GM12878 (cell line): ENCODE data around the gene WWOX. TPM values are rescaled to one million over a fixed set of nuclear protein-coding genes. Genes with fewer than 3 reads are reported as not detected.

Experiments used
- ATAC-seq: fragments of 200-7000 bp; cut with Tn5 transposase; 3 replicates; pipeline ENCODE4 v1.9.1; 2020; ENCODE audit warnings: mild to moderate bottlenecking, moderate library complexity
- BruUV-seq: library from RNA; stranded (reverse); fragments of 400-500 nt; replicated peaks from 2 replicates; lab custom pipeline; 2021; lab: Mats Ljungman, UMichigan
- CTCF ChIA-PET: fragments of 300-600 bp; sonication (Branson Sonifier 250); formaldehyde crosslinking; extraction: SDS; loops from one replicate; lab custom pipeline; 2021; ENCODE audit warnings: inconsistent platforms; lab: Yijun Ruan, JAX
- POLR2A ChIA-PET: fragments of 350-600 bp; formaldehyde crosslinking; extraction: SDS; loops from one replicate; lab custom pipeline; 2021; ENCODE audit warnings: inconsistent platforms; lab: Charles Lee
- RAD21 ChIA-PET: fragments of 300-600 bp; sonication (Branson Sonifier 250); formaldehyde crosslinking; loops from one replicate; lab custom pipeline; 2023; ENCODE audit warnings: antibody characterized with exemption; ENCODE audit not compliant: unreplicated experiment; lab: Charles Lee
- SMC1A ChIA-PET: fragments of 300-600 bp; sonication (Branson Sonifier 250); formaldehyde crosslinking; loops from one replicate; lab custom pipeline; 2023; ENCODE audit not compliant: unreplicated experiment, uncharacterized antibody; lab: Charles Lee
- DNase-seq: peaks from one replicate; pipeline ENCODE4 v3.0.0-alpha.2; 2011; ENCODE audit warnings: low read depth, low spot score
- FAIRE-seq: peaks from 3 replicates; lab custom pipeline; 2011; peaks lifted over from hg19 to GRCh38; lab: Jason Lieb, UNC
- H2AFZ ChIP-seq: 2 replicates; pipeline ENCODE4 v1.6.0; 2011; ENCODE audit warnings: low read depth, low read length, control low read depth; ENCODE audit not compliant: control insufficient read depth
- H3K27ac ChIP-seq: 2 replicates; pipeline ENCODE4 v1.5.1; 2011; ENCODE audit warnings: control low read depth; ENCODE audit not compliant: control insufficient read depth, insufficient read depth
- H3K27me3 ChIP-seq, 2 experiments: replicated peaks in 1 of 2; 2 replicates each; pipeline versions ENCODE4 v1.6.0 to v1.6.1; 2011; ENCODE audit warnings: low read length in 1 of 2; ENCODE audit not compliant: control insufficient read depth in 2 of 2, insufficient read depth in 2 of 2
- H3K36me3 ChIP-seq, 2 experiments: 2 replicates each; pipeline ENCODE4 v1.5.1; 2011; ENCODE audit warnings: low read length in 1 of 2; ENCODE audit not compliant: control insufficient read depth in 2 of 2, insufficient read depth in 2 of 2
- H3K4me1 ChIP-seq: 2 replicates; pipeline ENCODE4 v1.6.1; 2011; ENCODE audit warnings: mild to moderate bottlenecking, low read length, moderate library complexity, mixed read lengths; ENCODE audit not compliant: control insufficient read depth, insufficient read depth
- H3K4me2 ChIP-seq: 2 replicates; pipeline ENCODE4 v1.6.0; 2011; ENCODE audit warnings: control low read depth; ENCODE audit not compliant: control insufficient read depth, insufficient read depth
- H3K4me3 ChIP-seq: fragments of 200-600 bp; sonication (generic); 2 replicates; pipeline ENCODE4 v1.5.1; 2016
- H3K79me2 ChIP-seq: 2 replicates; pipeline ENCODE4 v1.6.0; 2011; ENCODE audit warnings: low read length; ENCODE audit not compliant: control insufficient read depth, insufficient read depth
- H3K9ac ChIP-seq: 2 replicates; pipeline ENCODE4 v1.8.0; 2011; ENCODE audit warnings: low read length, control low read depth, mixed read lengths; ENCODE audit not compliant: control insufficient read depth, insufficient read depth
- H3K9me3 ChIP-seq: replicated peaks from 3 replicates; pipeline ENCODE4 v1.5.1; 2011; ENCODE audit warnings: mild to moderate bottlenecking, low read length; ENCODE audit not compliant: control insufficient read depth, insufficient read depth
- H4K20me1 ChIP-seq: 2 replicates; pipeline ENCODE4 v1.6.0; 2011; ENCODE audit not compliant: control insufficient read depth, insufficient read depth
- E2F8 ChIP-seq: fragments of 450-650 bp; IDR thresholded peaks from 2 replicates; pipeline ENCODE4 v1.6.1; 2018; ENCODE audit warnings: mild to moderate bottlenecking, low read depth, moderate library complexity; ENCODE audit not compliant: partially characterized antibody
- IKZF2 ChIP-seq, 2 experiments: fragments of 450-650 bp; IDR thresholded peaks; 2 replicates each; pipeline ENCODE4 v1.6.1; 2017; ENCODE audit warnings: mild to moderate bottlenecking in 2 of 2, moderate library complexity in 2 of 2
- PAX8 ChIP-seq: fragments of 450-650 bp; IDR thresholded peaks from 2 replicates; pipeline ENCODE4 v1.6.1; 2017; ENCODE audit warnings: mild to moderate bottlenecking, moderate library complexity
- YBX1 ChIP-seq: fragments of 450-650 bp; IDR thresholded peaks from 2 replicates; pipeline ENCODE4 v1.6.1; 2016; ENCODE audit warnings: antibody characterized with exemption
- ZBTB40 ChIP-seq: fragments of 450-650 bp; IDR thresholded peaks from 2 replicates; pipeline ENCODE4 v1.6.1; 2016; ENCODE audit warnings: mild to moderate bottlenecking, moderate library complexity, borderline replicate concordance
- WGBS: methylation state at CpG from one replicate; pipeline ENCODE4 v1.1.6; 2016; ENCODE audit warnings: low lambda C conversion rate; ENCODE audit not compliant: insufficient replicate concordance, insufficient coverage; ENCODE audit errors: missing lambda C conversion rate; 5-methylcytosine and 5-hydroxymethylcytosine counted together
- in situ Hi-C: fragments of 300-500 bp; cut with MboI; formaldehyde crosslinking; loops from 9 replicates; pipeline ENCODE4 v1.14.3; 2018; ENCODE audit warnings: mixed read lengths
- intact Hi-C: fragments of 100-400 bp; cut with micrococcal nuclease; formaldehyde crosslinking; loops from one replicate; pipeline ENCODE4 v1.14.2; 2022; ENCODE audit not compliant: unreplicated experiment
- polyA plus RNA-seq, 11 experiments: library from polyadenylated mRNA; depleted of rRNA in 4 of 11; unstranded in 6 of 11; stranded (reverse) in 5 of 11; fragments of >200 nt; fragmentation: Nextera tagmentation in 4 of 11; fragmentation: Illumina TruSeq in 1 of 11; extraction: Ambion mirVana in 4 of 11; extraction: Trizol in 1 of 11; gene quantifications; 1 replicate in 1 of 11; 2 replicates in 10 of 11; pipeline versions ENCODE4 v1.2.1 to v1.2.3, GENCODE V29; 2011 to 2016; ENCODE audit warnings: inconsistent platforms in 2 of 11, missing spikeins in 2 of 11, low read depth in 1 of 11
- total RNA-seq, 4 experiments: library from RNA; depleted of rRNA in 3 of 4; stranded (reverse); fragments of >200 nt in 3 of 4; fragmentation: Illumina TruSeq in 1 of 4; extraction: Trizol in 1 of 4; gene quantifications; 2 replicates each; pipeline versions ENCODE4 v1.2.1 to v1.2.3, GENCODE V29; 2013 to 2021

The WWOX gene
- total and polyA plus RNA-seq, 10 of the 15 experiments (the other 5 are each of a cell fraction or from before 2014, with no cell fraction given) = 2.8 to 24.4 (median 17.8) TPM

GRCh38 chr16:78822509-78822908 lies 723.1 kb downstream of the WWOX start:
- Histone ChIP-seq H3K4me2 (no peak overlapping the region), H3K79me2 (no peaks in the 10 kb centered on the region)
- in situ Hi-C loops (no loop called here), intact Hi-C loops (no loop called here)
- no peak for ATAC-seq
- 18% methylated on average over 2 of the region's 2 CpGs for WGBS
- no peak for FAIRE-seq
- BruUV-seq = no TSS peak
- no peak for TF ChIP-seq PAX8
- TF ChIP-seq, all 136 proteins: peak for 0
- CTCF ChIA-PET = no interaction called here
- H3K9me3 ChIP-seq = no peaks in the 10 kb centered on the region
- H3K4me1 ChIP-seq = no peaks in the 10 kb centered on the region
- SMC1A ChIA-PET = interaction anchor here (0.7 to 0.8 kb wide), 2 partner anchors 9 to 13 kb away, joined by 3 read pairs; no protein-coding TSS in a partner anchor
- no peaks in the 10 kb centered on the region for H4K20me1 ChIP-seq
- H3K36me3 ChIP-seq = no peaks in the 10 kb centered on the region
- POLR2A ChIA-PET = no interaction called here
- no peak overlapping the region for H3K9ac ChIP-seq
- H3K27me3 ChIP-seq = no peaks in the 10 kb centered on the region
- RAD21 ChIA-PET = no interaction called here
- H3K27ac ChIP-seq = no peak overlapping the region
- no peak overlapping the region for H3K4me3 ChIP-seq
- no peak for DNase-seq
- H2AFZ ChIP-seq = no peak overlapping the region

GRCh38 chr16:78823027-78823426 lies 723.6 kb downstream of the WWOX start:
- intact Hi-C loops = no loop called here
- H3K4me1 ChIP-seq = no peaks in the 10 kb centered on the region
- TF ChIP-seq IKZF2 (IDR thresholded peaks at IDR 0.05) (no peak), ZBTB40 (no peak), YBX1 (no peak), E2F8 (no peak)
- TF ChIP-seq, all 136 proteins: peak for 0
- H4K20me1 ChIP-seq = no peaks in the 10 kb centered on the region
- CTCF ChIA-PET = no interaction called here
- no peaks in the 10 kb centered on the region for H3K79me2 ChIP-seq
- POLR2A ChIA-PET = no interaction called here
- RAD21 ChIA-PET = no interaction called here
- H3K9ac ChIP-seq = no peak overlapping the region
- no peak overlapping the region for H3K4me2 ChIP-seq
- WGBS = 47% methylated on average over 6 of the region's 6 CpGs
- H2AFZ ChIP-seq = no peak overlapping the region
- H3K36me3 ChIP-seq = no peaks in the 10 kb centered on the region
- SMC1A ChIA-PET = interaction anchor here (0.7 to 0.8 kb wide), 2 partner anchors 10 to 13 kb away, joined by 3 read pairs; no protein-coding TSS in a partner anchor
- no peak overlapping the region for H3K4me3 ChIP-seq
- H3K27me3 ChIP-seq = no peaks in the 10 kb centered on the region
- BruUV-seq = no TSS peak
- no peak for ATAC-seq
- no peak for DNase-seq
- in situ Hi-C loops = no loop called here
- FAIRE-seq = no peak
- H3K27ac ChIP-seq = no peak overlapping the region
- H3K9me3 ChIP-seq = no peaks in the 10 kb centered on the region
